ENCODE measurements around the gene AP1B1. TPM values are rescaled to one million over a fixed set of nuclear protein-coding genes. Genes with fewer than 3 reads are reported as not detected.
"Not testable (repeated sequence)": the region's sequence is repeated elsewhere in the genome, so short reads cannot be mapped to it uniquely, and the experiment has no call there.

Gene AP1B1
- total RNA-seq, 2 donors from 2014 or later, result 45.5 to 66.9 TPM

GRCh38 chr22:29346659-29347058, 41.7 kb downstream of the AP1B1 start:
- peaks cover 0 to 19% of the 10 kb centered on the region in 2 donors for H3K36me3 ChIP-seq (replicated peaks in 1 of 2; ENCODE audit: insufficient read depth in 1 of 2, low read depth in 2 of 2)
- H3K27ac ChIP-seq, result peak overlapping the region in 1 of 4 donors; percentile 25
- no peaks in the 10 kb centered on the region for H3K9me3 ChIP-seq
- H3K4me1 ChIP-seq, result peaks cover 37% of the 10 kb centered on the region
- DNase-seq, result peak in 1 of 4 donors; percentile 54
- 69 to 74% methylated on average over 4 of the region's 4 CpGs for WGBS, 2 donors
- TF ChIP-seq CTCF (IDR thresholded peaks at IDR 0.05) (no peak), POLR2A (IDR thresholded peaks at IDR 0.05) (no peak)
- ATAC-seq, result no peak
- intact Hi-C loops (cut with DNase I), result no loop called here
- H3K27me3 ChIP-seq, result no peaks in the 10 kb centered on the region
- no peak overlapping the region for H3K4me3 ChIP-seq

GRCh38 chr22:29345932-29346331, 42.4 kb downstream of the AP1B1 start:
- no peak for ATAC-seq
- H3K36me3 ChIP-seq (replicated peaks in 1 of 2; ENCODE audit: insufficient read depth in 1 of 2, low read depth in 2 of 2), result peaks cover 0 to 19% of the 10 kb centered on the region in 2 donors
- H3K4me3 ChIP-seq, result no peak overlapping the region
- no peak overlapping the region for H3K27ac ChIP-seq
- DNase-seq, result no peak
- no peaks in the 10 kb centered on the region for H3K9me3 ChIP-seq
- intact Hi-C loops (cut with DNase I), result no loop called here
- H3K27me3 ChIP-seq, result no peaks in the 10 kb centered on the region
- TF ChIP-seq CTCF (IDR thresholded peaks at IDR 0.05) (no peak), POLR2A (IDR thresholded peaks at IDR 0.05) (no peak)
- peaks cover 40% of the 10 kb centered on the region for H3K4me1 ChIP-seq

- H3K36me3 ChIP-seq (replicated peaks in 1 of 2; ENCODE audit: insufficient read depth in 1 of 2, low read depth in 2 of 2), result peaks cover 0 to 21% of the 10 kb centered on the region in 2 donors
- H3K4me3 ChIP-seq; intact Hi-C loops (cut with DNase I); H3K9me3 ChIP-seq; DNase-seq; ATAC-seq; H3K27me3 ChIP-seq: not testable (repeated sequence)
- WGBS, 2 donors, result 77 to 78% methylated on average over 5 of the region's 5 CpGs
- peaks cover 41% of the 10 kb centered on the region for H3K4me1 ChIP-seq
- H3K27ac ChIP-seq, result peak overlapping the region in 3 of 4 donors; percentile 29 to 76 (median 32)
These were observed 43.5 kb downstream of the AP1B1 start for GRCh38 chr22:29344889-29345288.

GRCh38 chr22:29344137-29344536, 44.2 kb downstream of the AP1B1 start:
- Histone ChIP-seq H3K4me3 (no peak overlapping the region), H3K27me3 (no peaks in the 10 kb centered on the region), H3K9me3 (no peaks in the 10 kb centered on the region), H3K27ac (peak overlapping the region in 3 of 4 donors; percentile 56 to 85 (median 76)), H3K4me1 (peaks cover 41% of the 10 kb centered on the region), H3K36me3 (replicated peaks in 1 of 2; ENCODE audit: insufficient read depth in 1 of 2, low read depth in 2 of 2) (peaks cover 0 to 20% of the 10 kb centered on the region in 2 donors)
- TF ChIP-seq CTCF (IDR thresholded peaks at IDR 0.05) (no peak), POLR2A (IDR thresholded peaks at IDR 0.05) (no peak)
- DNase-seq (peak; percentile 85 to 94 (median 91)), ATAC-seq (peak; percentile 79)
- intact Hi-C loops (cut with DNase I), result no loop called here
- 14 to 17% methylated on average over 5 of the region's 5 CpGs for WGBS, 2 donors

GRCh38 chr22:29343313-29343805, 45.0 kb downstream of the AP1B1 start:
- no peak for TF ChIP-seq POLR2A (IDR thresholded peaks at IDR 0.05)
- peak; percentile 84 to 92 (median 90) for DNase-seq
- H3K4me1 ChIP-seq, result peaks cover 41% of the 10 kb centered on the region
- H3K36me3 ChIP-seq (replicated peaks in 1 of 2; ENCODE audit: insufficient read depth in 1 of 2, low read depth in 2 of 2), result peaks cover 0 to 19% of the 10 kb centered on the region in 2 donors
- no peaks in the 10 kb centered on the region for H3K27me3 ChIP-seq
- intact Hi-C loops (cut with DNase I), result no loop called here
- no peak overlapping the region for H3K4me3 ChIP-seq
- 46 to 90% methylated on average over 2 to 7 of the region's 7 CpGs for WGBS, 2 donors
- peak overlapping the region; percentile 56 to 85 (median 80) for H3K27ac ChIP-seq
- H3K9me3 ChIP-seq, result no peaks in the 10 kb centered on the region
- ATAC-seq, result peak; percentile 76

Data from body of pancreas (tissue), 4 donors.